M059J (cell line): Measurements from ENCODE around the gene HERC5. TPM values are rescaled to one million over a fixed set of nuclear protein-coding genes. Genes with fewer than 3 reads are reported as not detected.
"Not testable (repeated sequence)": the region's sequence is repeated elsewhere in the genome, so short reads cannot be mapped to it uniquely, and the experiment has no call there.

Source experiments
- DNase-seq: peaks from one replicate; pipeline ENCODE4 v3.0.0-alpha.2; 2012; ENCODE audit warnings: low read depth
- total RNA-seq: library from RNA; depleted of rRNA; stranded (reverse); fragments of >200 nt; shearing (Covaris generic); gene quantifications from 2 replicates; pipeline ENCODE4 v1.2.3, GENCODE V29; 2014; rRNA removed

Gene HERC5
- total RNA-seq = 44.4 and 59.8 TPM in 2 replicates

DNA sequence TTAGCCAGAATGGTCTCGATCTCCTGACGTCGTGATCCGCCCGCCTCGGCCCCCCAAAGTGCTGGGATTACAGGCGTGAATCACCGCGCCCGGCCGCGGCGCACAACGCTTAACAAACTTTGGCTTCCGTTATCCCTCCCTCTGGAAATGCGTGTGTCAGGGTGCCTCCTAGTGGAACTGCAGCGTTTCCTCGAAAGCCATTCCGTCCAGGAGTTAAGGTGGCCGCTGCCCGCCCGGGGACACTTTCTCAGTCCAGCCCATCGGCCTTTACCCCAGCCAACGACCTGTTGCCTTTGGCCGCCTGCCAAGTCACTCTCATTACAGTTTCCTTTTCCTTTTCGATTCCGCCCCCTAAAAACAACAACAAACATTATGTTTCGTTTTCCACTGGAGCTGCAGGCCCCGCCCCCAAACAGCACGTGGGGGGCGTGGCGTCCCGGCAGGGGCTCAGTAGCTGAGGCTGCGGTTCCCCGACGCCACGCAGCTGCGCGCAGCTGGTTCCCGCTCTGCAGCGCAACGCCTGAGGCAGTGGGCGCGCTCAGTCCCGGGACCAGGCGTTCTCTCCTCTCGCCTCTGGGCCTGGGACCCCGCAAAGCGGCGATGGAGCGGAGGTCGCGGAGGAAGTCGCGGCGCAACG lies at the start of gene HERC5:
Gene HERC5, plus strand, starts transcription at position 450 of the 637 bp plus-strand sequence. Its CDS starts 151 bp downstream, at position 601.
- DNase-seq = peak; percentile 97

DNA sequence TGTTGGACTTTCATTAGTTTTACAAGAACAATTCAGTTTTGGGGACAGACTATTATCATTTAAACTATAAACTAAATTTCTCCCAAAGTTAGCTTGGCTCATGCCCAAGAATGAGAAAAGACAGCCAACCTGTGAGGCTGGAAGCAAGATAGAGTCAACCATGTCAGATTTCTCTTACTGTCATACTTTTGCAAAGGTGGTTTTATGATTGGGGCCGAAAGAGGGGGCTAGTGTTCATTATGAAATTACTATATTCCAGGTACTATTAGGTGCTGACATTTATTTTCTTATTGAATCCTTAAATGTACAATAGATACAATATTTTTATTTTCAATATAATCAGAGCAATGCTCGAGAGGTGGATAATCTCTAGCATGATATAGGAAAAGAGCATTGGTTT lies 47.7 kb upstream of the HERC5 start:
- no peak for DNase-seq

DNA sequence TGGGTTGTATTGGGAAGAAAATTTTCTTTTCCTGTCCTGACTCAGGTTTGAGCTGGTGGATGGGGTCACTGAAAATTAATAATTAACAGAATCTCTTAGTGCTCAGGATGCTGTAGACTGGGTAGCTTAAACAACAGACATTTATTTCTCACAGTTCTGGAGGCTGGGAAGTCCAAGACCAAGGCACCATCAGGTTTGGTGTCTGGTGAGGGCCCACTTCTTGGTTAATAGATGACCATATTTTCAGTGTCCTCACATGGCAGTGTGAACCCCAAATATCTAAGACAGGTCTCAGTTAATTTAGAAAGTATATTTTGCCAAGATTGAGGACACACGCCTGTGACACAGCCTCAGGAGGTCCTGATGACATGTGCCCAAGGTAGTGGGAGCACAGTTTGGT lies 47.1 kb upstream of the HERC5 start:
- no peak for DNase-seq

DNA sequence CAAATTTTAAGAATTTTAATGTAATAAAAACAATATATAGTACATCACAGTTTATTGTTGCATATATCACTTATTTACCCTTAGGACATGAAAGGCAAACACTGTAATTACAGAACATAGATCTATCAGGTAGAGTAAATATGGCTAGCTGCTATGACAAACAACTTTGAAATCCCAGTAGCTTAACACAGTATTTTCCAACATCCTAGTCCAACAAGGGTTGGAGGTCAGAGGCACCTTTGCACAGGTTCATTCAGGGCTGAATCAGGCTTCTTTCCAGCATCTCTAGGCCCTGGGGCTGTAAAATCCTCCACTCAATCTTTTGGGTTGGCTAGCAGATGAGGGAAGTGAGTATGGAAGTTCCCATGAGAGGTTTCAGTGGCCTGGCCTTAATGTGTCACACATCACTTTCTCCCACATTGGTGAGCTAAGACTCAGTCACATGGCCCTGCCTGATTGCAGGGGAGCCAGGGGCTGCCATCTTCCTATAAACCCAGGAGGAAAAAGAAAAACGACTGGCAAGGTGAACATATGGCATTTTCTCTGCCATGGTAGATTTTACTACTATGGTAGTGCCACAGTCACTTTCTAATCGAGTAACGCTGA lies 45.3 kb upstream of the HERC5 start:
- DNase-seq = no peak

DNA sequence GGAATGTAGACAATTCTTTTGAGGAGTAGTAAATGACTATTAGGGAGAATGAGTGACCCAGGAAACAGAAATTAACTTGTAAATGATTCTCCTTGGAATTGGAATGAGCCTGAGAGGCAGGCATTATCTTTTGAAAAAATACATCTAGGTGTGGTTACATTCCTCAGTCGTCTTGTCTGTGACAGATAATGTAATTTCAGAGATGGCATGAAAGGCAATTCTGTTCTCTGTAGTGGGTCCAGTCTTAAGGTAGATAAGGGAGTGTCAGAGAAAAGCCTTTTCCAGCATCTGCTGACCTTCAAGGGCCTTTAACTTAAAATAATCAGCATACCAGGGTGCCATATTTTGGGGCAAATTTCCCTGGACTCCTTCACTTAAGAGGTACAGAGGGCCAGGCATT lies 43.1 kb upstream of the HERC5 start:
- no peak for DNase-seq

DNA sequence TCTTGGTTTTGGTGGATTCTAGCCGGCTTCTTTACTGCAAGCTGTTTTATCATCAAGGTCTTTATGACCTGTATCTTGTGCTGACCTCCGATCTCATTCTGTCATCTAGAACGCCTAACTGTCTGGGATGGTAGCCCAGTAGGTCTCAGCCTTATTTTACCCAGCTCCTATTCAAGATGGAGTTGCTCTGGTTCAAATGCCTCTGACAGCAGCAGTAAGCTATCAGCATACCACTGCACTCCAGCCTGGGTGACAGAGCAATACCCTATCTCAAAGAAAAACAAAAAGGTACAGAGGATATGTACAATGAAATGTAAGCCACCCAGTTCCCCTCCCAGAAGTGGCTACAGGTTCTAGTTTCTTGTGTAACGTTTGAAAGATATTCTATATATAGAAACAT lies 42.2 kb upstream of the HERC5 start:
- DNase-seq = no peak

DNA sequence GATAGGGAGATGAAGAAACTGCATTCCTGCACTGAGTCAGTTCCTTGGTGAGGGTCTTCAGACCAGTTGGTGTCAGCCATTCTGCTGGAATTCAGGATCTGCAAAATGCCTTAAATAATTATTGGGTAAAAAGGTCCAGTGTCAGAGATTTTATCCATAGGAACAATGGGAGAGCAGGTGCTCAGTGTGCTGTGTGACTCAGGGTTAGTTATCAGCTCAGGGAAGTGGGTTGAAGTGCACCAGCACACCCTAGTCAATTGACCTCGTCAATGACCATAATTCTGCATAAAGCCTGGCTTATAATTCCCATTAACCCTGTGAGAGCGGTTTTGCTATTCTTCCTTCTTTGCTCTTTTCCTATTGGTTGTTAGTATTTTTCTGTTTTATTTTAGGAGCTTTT lies 40.9 kb upstream of the HERC5 start:
- DNase-seq = no peak

DNA sequence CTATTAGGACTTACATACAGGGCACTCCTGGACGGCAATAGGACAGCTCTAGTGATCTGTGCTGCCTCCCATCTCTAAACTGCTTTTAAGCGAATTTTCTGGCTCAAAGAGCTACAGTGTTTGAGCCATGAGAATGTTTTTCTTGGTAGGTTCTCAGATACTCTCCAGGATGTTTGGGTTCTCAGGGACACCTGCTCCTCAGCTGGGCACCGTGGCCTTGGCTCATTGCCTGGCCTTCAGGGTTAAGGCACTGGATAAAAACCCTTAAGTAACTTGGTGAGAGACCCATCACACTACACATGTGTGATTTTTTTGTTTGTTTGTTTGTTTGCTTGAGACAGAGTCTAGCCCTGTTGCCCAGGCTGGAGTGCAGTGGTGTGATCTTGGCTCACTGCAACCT lies 38.5 kb upstream of the HERC5 start:
- no peak for DNase-seq

DNA sequence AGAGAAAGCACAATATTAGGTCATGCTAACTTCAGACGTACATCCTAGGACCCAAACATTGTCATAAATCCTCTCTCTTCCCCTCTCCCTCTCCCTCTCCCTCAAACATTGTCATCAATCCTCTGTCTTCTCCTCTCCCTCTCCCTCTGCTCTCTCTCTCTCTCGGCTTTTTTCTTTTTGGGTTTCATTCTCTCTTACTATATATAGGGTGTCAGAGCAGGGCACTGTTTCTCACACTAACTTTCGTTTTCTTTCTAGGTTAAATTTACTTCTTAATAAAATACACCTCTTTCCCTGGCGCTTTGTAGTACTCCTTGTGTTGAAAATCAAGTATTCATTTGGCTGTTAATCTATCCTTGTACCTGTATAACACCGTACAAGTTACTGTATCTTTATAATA lies 37.0 kb upstream of the HERC5 start:
- DNase-seq = no peak

DNA sequence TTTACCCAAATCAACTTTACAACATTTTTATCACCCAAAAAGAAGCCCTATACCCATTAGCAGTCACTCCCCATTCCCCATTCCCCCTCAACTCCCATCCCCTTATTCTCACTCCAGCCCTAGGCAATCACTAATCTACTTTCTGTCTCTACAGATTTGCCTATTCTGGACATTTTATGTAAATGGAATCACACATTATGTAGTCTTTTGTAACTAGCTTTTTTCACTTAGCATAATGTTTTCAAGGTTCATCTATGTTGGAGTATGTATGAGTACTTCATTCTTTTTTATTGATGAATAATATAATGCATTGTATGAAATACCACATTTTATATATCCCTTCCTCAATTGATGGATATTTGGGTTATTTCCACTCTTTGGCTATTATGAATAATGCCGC lies 36.1 kb upstream of the HERC5 start:
- DNase-seq = no peak

DNA sequence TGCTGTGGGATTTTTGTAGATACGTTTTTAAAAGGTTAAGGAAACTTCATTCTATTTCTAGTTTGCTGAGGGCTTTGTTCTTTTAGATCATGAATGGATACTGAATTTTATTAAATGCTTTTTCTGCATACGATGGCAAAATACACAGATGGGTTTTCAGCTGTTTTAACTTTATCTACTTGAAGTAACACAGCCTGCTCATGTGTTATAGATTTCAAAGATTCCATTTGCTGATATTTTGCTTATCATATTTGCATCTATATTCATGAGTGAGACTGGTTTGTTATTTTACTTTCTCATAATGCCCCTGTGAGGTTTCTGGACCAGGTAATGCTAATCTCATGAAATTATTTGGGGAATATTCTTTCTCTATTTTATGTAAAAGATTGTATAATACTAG lies 34.5 kb upstream of the HERC5 start:
- DNase-seq = no peak

DNA sequence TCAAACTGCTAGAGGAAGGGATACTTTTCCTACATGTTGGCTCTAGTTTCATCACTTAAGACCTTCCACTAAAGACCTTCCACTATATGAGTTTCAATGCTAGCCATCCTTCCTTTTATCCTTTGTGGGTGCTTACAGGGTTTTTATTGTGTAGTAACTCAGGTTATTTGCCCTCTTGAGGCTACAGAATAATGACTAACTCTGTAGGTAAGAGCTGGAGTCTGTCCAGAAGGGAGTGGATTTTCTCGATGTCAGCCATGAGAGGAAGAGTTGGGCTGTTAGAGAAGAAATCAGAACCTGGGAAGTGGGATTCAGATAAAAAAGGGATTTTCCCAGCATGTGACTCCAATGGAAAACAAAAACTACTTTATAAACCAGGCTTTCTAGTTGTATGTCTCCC lies 27.5 kb upstream of the HERC5 start:
- no peak for DNase-seq

DNA sequence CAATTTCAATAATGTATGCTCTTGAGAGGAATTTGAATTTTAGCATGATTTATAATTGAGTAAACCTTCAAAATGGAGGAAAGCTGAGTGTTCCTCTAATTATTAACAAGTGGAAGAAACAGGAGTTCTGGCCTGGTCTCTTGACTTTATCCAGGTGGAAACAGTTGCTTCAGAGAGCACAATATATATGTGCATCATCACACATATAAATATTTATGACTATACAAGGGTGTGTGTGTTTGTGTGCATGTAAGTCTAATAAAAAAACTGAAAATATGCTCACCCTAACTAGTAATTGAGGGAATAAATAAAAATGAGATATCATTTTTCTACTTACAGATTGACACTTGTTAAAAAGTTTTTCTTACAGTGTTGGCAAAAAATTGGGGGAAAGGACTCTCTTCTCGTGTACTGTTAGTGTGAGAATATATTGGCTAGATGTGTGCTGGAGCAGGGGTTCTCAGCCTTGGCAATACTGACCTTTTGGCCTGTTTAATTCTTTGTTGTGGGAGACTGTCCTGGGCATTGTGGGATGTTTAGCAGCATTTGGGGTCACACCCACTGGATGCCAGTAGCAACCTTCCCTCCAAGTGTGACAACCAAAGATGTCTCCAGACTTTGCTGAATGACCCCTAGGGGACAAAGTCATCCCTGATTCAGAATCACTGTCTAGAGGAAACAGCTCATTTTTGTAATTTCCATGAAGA lies 20.8 kb upstream of the HERC5 start:
- no peak for DNase-seq

DNA sequence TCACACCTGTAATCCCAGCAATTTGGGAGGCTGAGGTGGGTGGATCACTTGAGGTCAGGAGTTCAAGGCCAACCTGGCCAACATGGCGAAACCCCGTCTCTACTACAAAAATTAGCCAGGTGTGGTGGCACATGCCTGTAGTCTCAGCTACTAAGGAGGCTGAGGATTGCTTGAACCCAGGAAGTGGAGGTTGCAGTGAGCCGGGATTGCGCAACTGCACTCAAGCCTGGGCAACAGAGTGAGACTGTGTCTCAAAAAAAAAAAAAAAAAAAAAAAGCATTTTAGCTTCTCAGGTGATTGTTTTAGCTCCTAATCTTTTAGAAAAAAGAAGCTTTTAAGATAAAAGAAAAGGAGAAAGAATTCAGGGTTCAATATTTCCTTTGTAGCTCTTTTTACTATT lies 19.0 kb upstream of the HERC5 start:
- DNase-seq = not testable (repeated sequence)

DNA sequence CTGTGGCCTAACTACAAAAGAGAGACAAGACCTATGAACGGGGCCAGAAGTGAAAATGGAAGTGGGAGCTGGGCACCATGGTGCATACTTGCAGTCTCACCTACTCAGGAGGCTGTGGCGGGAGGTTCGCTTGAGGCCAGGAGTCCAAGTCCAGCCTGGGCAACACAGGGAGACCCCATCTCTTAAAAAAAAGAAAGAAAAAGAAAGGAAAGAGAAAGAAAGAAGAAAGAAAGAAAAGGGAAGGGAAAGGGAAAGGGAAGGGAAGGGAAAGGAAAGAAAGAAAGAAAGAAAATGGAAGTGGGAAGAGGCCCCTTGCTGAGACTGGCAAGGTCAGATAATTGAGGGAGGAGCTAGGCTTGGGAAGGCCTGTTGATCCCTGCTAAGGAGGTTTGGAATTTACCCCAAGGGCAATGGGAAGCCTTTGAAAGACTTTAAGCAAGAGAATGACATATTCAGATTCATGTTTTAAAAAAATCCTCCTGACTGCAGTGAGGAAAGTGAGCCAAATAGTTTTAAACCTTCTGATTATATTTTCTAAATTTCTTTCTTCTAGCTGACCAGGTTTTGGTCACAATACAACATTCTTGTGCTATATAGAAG lies 17.7 kb upstream of the HERC5 start:
- DNase-seq = peak; percentile 76

DNA sequence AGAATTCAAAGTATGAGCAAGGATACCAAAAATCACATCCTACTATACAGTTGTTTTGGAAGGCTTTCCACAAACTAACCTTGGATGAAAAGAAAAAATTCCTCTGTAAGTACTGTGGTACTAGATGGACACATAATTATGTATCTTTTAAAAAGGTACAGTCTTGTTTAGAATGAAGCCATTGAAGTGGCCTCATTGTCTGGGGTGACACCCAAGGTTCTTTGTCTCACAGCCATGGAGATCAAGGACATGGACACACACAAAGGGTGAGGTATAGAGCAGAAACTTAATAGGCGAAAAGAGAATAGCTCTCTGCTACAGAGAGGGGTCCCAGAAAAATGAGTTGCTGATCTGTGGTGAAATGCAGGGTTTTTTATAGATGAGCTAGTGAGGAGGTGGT lies 16.8 kb upstream of the HERC5 start:
- no peak for DNase-seq

DNA sequence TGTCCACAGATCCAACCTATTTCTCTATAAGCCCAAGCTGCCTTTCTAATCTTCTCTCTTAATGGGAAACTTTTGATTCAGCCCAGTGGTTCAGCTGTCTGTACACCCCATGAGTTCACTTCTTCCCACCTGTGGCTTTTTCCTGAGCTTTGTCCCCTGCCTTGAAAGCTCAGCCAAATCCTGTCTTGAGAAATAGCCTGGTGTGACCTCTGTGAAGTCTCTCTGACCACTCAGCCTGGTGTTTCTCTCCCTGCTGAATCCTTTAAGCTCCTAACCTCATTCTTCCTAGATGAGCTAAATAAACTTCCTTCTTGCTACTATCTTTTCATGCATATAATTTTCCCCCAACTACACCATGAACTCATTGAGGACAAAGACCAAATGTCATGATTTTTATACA lies 15.2 kb upstream of the HERC5 start:
- no peak for DNase-seq

DNA sequence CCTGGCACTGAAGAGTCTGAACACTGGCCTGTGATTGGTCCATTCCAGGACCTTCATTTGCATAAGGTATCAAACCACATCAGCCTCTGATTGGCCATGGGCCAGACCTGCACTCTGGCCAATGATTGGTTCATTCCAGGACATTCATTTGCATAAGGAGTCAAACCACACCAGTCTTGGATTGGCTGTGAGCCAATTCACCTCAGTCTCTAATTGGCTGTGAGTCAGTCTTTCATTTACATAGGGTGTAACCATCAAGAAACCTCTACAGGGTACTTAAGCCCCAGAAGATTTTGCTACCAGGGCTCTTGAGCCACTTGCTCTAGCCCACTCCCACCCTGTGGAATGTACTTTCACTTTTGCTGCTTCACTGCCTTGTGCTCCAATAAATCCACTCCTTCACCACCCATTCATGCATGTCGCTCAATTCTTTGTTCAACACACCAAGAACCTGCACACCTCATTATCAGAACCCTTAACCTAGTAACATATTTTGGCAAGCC lies 14.2 kb upstream of the HERC5 start:
- peak; percentile 54 for DNase-seq

DNA sequence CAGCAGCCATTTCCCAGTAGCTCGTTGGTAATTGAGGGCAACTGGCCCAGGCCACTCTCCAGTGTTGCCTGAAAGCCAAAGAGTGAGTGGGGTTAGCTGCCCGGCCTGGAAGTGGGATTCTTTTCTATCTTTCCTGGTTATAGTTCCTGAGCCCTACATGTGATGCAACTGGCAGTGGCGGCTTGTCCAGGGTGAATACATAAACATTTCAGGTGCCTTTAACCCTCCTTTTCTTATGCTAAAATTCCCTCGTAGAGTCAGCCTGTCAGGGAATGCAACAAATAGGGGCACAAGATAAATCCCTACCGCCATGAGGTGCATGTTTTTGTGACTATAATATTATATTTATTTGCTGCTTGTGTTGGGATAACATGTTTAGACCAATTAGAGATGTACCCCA lies 13.4 kb upstream of the HERC5 start:
- no peak for DNase-seq

DNA sequence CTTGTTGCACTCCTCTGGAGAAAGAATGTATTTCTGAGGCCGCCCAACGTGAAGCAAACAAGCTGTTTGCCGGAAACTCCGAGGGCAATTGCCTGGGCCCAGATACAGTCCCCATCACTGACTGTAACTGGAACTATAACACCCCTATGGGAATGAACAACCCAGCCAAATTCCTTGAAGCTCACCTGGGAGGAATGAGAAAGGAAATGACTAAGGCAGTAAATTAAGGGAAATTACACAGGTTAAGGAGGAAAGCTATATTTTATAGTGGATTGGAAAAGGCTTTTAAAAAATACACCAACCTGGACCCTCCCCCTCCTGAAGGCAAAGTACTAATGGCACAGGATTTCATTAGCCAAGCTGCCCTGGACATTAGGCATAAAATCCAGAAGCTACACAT lies 11.7 kb upstream of the HERC5 start:
- no peak for DNase-seq

DNA sequence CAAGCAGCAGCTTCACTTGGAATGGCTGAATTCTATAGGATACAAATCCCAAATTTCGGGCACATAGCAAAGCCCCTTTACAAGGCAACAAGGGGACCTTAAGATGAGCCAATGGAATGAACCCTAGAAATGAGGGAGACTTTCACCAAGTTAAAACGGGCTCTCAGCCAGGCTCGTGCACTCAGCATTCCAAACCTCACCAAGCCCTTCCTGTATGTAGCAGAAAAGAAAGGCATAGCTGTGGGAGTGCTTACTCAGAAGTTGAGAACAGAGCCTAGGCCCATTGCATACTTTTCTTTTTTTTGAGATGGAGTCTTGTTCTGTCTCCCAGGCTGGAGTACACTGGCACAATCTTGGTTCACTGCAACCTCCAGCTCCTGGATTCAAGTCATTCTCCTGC lies 10.8 kb upstream of the HERC5 start:
- DNase-seq = peak; percentile 46

DNA sequence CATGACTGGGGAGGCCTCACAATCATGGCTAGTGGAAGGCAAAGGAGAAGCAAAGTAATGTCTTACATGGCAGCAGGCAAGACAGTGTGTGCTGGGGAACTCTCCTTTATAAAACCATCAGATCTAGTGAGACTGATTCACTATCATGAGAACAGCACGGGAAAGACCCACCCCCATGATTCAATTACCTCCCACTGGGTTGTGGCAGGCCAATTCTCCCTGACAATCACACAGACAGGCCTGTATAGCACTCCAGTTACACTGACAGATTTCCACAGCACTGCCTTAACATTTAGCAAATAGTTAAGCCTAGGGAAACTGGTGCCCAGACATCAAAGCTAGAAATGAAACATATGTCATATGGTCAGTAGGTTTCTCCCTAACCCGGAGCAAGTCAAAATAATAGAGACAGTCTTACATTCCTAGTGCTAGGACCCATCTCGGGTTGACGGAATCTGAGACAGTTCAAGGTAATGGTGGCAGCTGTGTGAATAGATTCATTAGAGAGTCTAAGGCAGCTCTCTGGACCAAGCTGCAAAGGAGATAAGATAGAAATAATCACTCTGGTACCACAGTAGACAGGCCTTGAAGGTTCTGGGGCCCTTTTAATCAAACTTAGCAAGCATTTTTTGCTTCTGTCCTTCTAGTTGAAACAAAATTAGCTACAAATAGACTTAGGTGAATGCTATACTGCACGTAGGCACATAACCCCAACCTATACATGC lies 9.4 kb upstream of the HERC5 start:
- no peak for DNase-seq
